GM21786 (cell line): ENCODE data around the gene STK26.
"Not testable (repeated sequence)": the region's sequence is repeated elsewhere in the genome, so short reads cannot be mapped to it uniquely, and the experiment has no call there.

ENCODE experiments used
- ATAC-seq: cut with Tn5 transposase; IDR thresholded peaks from one replicate; pipeline ENCODE4 v1.9.1; 2021; ENCODE audit not compliant: unreplicated experiment

Gene STK26

DNA sequence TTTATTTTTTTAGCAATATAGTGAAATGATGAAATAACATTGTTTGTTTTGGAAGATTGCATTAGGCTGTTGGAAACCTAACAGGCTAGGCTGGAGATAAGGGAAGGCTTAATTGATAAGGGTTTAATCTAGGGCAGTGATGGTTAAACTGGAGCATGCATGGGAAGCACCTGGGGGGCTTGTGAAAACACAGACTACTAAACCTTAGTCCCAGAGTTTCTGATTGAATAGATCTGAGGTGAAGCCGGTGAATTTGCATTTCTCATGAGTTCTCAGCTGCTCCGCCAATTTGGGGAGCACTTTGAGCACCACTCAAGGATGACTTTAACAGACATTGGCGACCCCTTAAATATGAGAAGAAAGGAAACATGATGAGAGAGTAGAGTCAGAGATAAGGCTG, 11.5 kb downstream of the STK26 start:
- no peak for ATAC-seq

DNA sequence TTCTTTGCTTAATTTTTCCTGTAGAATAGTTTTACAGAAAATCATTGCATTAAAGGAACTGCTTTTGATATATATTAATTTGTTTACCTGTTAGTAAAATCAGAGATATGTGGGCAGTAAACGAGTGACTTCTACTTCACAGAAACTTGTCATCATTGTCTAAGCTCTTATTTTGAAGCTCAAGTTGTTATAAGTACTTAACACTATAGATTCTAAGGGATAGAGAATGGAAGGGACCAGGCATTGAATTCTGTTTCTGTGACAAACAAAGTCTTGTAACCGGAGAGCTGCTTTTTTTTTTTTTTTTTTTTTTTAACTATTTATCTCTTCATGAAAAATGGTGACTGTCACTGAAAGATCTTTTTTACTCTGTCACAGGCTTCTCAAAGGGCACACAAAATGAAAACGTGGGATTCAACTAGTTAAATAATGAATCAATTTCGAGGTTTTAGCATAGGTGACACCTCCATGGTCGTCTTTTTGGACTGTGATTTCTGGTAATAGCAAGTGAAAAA, 14.4 kb downstream of the STK26 start:
- ATAC-seq: no peak

DNA sequence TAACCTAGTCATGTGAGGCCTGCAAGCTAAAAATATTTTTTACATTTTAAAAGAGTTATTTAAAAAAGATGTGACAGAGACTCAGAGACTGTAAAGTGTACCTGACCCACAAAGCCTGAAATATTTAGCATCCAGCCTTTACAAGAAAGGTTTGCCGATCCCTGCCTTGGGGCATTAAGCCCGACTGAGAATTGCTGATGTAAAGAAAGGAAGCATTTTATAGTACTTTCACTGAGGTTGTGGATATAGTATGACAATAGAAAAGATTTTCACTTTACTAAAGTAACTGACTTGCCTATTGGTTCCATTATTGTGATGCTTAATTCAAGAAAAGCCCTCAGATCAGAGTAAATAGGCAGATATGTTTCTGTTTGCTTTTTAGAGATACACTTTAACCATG, 17.0 kb downstream of the STK26 start:
- no peak for ATAC-seq

DNA sequence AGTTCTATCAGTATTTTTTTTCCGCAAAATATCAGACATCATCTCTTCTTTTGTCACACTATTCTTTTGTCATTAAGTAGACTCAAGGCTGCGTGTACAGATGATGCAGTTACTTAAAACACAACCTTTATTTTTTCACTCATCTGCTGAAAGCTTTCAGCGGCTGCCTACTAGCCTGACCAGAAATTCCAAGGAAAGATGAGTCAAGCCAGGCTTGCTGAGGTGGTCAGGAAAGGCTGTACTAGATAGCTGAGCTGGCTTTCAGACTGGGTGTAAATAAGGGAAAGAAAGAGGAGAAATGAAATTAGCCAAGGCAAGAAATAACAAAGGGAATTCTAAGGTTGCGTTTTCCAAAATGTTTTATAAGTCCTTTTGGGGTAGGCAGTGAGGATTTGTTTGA, 17.9 kb downstream of the STK26 start:
- ATAC-seq: no peak

DNA sequence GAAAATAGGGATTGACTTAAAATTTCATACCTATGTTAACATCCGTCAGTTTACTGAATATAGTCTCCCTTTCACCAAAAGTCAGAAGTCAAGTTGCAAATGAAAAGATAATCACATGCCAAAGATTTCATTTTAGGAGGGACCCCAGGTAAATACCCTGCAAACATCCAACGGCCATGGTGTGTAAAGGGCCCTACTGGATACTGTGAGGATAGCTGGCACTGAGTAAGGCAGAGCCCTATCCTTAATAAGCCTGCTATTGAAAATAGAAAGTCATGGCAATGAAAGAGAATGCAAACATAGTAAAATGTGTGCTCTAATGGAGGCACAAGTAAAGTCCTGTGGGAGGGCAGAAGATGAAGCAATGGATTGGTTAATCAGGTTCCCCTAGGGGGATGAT, 20.9 kb downstream of the STK26 start:
- ATAC-seq: no peak

DNA sequence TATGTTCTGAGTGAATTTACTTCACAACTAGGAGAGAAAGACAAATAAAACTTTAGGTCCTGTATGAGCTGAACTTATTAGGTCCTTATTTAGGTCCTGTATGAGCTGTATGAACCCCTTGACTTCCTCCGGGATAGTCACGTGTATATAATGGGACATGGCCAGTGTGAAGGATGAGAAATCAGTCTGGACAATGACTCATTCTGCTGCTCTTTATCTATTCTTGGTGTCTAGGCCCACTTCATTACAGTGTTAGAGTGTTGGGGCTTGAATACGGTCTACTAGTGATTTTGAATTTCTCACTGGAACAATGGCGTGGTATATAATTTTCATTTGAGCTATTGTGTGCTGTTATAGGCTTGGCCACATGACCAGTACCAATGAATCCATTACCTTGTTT, 21.9 kb downstream of the STK26 start:
- no peak for ATAC-seq

DNA sequence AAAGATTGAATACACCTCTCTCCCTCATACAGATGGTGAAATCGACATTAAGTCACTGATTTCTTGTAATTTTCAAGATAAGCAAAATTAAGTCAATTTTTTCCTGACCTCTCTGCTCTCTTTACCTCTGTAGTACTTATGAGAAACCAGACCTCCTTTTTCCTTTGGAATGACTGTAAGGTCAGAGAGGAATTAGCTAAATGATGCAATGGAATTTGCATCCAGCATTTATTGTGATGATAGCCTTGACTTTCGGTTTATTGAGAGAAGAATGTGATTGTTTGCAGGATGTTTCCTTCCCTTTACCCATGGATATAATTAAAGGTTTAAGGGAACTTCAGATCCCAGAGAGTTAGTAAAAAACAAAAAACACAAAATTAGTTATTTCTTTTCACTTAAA, 22.4 kb downstream of the STK26 start:
- ATAC-seq: no peak

DNA sequence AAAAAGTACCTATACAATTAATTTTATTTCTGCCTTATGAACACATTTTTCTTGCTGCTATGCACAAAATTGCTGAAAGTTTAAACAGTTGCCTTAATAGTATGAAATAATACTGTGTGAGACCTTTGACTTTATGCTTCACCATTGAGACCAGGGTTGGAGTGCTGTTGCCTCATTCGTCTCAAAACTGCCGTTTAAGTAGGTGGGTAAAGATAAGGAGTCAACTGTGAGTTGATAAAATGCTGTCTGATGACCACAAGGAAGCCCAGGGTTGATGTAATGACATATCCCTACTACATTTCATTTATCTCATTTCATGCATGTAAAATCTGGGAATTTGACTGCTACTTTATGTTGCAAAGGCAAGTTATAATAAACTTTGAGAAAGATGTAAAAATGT, 23.4 kb downstream of the STK26 start:
- ATAC-seq: no peak

DNA sequence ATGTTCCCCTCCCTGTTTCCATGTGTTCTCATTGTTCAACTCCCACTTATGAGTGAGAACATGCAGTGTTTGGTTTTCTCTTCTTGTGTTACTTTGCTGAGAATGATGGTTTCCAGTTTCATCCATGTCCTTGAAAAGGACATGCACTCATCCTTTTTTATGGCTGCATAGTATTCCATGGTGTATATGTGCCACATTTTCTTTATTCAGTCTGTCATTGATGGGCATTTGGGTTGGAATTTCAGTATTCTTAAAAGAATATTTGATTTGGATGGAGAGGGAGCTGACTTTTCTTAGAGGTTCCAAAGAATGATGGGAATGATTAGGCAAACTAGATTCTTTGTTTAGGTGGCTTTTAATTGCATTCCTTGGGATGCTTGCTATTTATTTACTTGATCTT, 28.7 kb downstream of the STK26 start:
- not testable (repeated sequence) for ATAC-seq

DNA sequence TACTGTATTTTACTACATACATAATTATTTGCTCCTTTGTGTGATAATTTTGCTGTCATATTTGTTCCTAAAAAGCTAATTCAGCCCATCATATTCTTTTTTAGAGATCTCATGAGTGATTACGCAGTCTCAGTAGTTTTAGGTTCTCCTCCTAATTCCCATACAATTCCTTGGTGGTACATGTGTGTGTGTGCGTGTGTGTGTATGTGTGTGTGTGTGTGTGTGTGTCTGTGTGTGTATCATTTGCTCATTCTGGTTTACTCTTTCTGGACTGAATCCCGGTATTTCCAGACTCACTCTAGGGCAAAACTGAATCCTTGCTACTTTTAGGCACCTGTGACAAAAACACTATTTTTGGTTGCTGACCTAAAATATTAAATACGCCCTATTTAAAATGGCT, 34.9 kb downstream of the STK26 start:
- ATAC-seq: no peak

DNA sequence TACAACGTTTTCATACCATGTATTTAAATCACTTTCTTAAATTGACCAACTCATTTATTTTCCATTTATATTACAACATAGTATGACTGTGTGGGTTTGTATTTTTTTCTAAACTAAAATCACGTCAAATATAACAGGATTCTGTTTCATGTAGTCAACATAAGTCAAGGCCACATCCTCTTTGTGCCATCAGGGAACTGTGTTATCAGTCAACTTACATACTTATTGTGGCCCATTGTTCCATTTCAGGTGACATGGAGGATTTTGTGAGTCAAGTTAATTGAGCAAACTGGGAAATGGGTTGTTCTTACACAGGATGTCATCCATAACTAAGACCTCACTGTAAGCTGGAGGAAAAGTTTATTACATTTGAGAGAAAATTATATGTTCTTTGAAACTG, 35.9 kb downstream of the STK26 start:
- ATAC-seq: no peak

DNA sequence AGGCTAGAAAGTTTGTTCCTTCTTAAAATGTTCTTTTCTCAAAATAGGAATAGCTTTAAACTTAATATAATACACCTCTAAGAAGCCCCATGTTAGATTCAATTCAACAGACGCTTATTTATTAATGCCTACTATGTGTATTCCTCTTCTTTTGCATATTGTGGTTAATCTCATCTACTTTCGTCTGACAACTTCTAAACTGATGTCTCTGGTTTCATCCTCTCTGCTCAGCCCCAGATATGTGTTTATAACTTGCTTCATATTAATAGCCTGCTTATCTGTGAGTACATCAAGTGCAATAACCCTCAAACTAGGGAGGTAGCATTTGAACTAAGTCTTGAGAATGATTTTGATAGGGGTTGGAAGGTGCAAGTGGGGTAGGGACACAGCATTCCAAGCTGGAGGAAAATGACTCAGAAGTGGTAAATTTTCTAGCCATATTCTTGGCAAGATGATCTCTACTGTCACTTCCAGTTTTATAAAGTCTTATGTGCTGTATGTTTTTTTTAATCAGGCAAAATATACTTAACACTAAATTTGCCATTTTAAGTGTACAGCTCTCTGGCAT, 37.0 kb downstream of the STK26 start:
- no peak for ATAC-seq

DNA sequence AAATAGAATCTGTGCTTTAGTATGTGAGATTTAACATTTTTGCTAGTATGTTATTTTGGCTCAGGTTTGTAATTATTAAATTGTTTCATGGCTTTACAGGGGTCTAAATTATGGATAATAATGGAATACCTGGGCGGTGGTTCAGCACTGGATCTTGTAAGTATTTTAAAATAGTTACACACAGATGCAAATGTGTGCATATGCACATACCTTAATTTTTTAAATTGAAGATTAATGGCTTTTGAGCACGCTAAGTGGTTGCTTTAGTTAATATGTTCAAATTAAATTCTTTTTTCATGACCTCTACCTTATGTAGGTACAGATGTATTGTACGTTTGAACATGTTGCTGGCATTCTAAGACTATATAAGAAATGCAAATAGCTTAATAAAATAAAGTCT, 40.2 kb downstream of the STK26 start:
- no peak for ATAC-seq

DNA sequence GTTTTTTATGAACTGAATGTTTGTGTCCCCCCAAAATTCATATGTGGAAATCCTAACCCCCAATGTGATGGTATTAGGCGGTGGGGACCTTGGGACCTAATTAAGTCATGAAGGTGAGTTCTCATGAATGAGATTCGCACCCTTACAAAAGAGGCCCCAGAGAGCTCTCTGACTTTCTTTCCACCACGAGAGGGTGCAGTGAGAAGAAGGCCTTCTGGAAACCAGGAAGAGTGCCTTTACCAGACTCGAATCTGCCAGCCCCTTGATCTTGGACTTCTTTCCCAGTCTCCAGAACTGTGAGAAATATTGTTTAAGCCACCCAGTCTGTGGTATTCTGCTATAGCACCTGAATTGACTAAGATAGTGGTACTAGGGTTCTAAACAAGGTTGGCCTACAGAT, 40.8 kb downstream of the STK26 start:
- ATAC-seq: no peak

DNA sequence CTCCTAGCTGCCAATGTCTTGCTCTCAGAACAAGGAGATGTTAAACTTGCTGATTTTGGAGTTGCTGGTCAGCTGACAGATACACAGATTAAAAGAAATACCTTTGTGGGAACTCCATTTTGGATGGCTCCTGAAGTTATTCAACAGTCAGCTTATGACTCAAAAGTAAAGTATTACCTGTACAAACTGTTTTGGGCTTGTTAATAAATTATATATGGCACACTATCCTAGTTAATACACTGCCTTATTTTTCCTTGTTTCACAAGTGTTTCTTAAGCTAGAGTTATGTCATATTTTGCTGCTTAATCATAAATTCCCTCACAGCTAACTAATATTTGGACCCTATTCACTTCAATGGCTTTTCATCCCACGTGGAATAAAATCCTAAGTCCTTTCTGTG, 45.3 kb downstream of the STK26 start:
- ATAC-seq: no peak

DNA sequence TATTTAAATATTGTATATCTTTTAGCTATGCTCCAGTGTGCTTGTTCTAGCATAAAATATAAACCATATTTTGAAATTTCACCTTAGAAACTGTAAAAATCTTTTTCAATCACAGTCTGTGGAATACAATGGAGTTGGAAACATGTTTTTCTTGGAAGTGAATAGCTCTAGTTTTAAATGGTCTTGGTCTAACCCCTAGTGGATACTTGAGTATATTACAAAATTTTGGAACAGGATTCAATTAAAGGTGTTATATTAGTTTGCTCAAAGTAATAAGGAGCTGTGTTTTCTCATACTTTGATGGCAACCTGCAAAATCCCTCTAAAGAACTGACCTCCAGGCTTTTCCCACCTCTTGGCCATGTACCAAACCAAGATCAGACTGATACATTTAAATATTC, 48.2 kb downstream of the STK26 start:
- ATAC-seq: no peak

DNA sequence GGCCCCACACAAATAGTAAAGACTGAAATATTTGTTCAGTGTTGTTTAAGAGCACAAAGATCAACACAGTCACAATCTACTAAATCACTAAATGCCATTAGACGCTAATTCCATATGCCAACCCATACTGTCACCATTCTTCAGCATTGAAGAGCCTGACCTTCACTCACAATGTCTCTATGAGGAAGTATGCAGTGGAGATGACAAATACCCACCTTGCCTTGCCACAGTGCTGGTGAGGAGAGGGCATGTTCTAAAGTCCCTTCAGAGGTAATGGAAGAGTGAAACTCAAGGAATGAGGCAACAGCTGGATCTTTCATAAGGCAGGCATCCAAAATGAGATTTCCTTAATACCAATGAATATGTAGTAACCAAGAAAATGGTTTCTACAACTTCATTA, 54.3 kb downstream of the STK26 start:
- ATAC-seq: no peak

DNA sequence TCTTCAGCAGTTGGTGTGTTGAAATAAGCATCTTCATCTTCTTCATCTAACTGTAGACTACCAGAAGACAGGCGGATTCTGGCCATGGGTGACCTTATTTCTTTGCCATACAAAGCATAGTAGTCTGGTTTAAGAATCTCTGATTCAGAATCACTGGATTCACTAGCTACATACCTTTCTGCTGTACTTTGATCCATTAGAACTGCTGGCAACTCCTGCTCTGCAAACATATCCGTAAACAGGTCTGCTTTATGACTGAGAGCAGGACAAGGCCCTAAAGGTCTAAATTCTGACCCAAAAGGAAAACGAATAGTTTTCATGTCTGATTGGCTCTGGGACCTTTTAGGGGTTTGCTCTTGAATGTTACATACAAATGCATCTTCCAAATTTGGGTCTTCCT, 54.8 kb downstream of the STK26 start:
- no peak for ATAC-seq

DNA sequence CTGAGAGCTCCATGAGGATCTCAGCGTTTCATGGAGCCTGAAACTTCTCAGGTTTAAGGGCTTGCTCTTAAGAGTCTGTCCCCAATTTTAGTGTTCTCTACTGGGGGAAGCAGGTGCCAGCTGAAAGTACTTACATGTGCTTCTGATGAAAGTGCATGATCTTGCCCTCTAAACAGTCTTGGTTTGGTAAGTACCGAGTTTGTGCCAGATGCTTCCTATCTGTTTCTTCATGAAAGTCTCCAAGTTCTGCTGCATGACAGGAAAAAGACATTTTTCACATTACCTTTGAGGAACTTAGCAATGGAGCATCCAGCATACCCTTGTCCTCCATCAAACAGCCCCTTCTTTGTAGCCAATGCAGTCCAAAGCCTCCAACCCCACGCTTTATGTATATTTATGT, 62.7 kb downstream of the STK26 start:
- ATAC-seq: no peak

DNA sequence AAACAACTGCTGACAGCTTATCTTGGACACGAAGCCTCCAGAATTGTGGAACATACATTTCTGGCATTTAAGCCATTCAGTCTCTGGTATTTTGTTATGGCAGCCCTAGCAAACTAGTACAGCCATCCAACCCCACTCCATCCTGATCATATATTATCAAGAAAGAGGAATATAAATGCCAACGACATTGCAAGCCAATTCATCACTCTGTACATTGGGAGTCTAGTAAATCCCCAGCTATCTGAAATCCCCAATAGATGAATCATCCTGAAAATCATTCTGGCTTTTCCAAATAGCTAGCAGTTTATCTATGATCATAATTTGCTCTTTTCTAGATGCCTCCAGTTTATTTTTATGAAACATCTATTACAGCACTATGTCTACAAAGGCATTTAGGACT, 63.6 kb downstream of the STK26 start:
- ATAC-seq: no peak

DNA sequence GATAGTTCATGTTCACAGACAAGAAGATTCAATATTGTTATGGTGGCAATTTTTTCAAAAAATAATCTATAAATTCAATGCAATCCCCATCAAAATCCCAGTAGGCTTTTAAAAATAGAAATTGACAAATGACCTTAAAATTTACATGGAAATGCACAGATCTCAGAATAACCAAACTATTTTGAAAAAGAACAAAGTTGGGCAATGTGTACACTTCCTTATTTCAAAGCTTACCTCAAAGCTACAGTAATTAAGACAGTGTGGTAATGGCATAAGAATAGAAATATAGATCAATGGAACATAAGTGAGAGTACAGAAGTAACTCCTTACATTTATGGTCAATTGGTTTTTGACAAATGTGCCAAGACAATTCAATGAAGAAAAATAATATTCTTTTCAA, 65.8 kb downstream of the STK26 start:
- no peak for ATAC-seq

DNA sequence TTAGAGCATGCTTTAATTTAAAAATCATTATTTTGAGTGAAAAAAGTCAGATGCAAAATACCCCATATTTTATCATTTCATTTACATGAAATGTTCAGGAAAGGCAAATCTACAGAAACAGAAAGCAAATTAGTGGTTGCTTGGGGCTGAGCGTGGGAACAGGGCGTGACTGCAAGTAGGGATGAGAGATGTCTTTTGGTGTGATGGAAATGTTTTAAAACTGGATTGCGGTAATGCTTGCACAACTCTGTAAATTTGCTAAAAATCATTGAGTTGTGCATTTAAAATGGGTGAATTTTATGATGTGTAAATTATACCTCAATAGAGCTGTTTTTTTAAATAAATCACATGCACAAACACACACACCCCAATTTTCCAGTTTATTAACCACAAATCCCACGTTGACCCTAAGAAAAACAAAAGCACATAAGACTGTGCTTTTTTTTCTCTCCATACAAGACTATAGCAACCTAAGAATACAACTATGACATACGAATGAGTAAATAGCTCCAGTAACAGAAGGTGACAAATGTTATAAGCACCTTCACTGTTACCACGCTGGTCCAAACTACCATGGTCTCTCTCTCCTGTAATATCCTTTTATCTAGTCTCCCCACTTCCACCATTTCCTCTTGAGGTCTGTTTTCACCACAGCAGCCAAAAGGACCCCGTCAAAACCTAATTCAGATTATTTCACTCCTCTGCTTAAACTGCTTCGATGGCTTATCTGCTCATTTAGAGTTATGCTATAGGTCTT, 67.5 kb downstream of the STK26 start:
- no peak for ATAC-seq
